Activated CD8-positive, alpha-beta memory T cell treated with anti-CD3 and anti-CD28 coated beads for 4 hours (primary cell): ENCODE results near the gene STRIP2.
A peak's percentile ranks its signal among the peaks of the same experiment; 100 is the strongest.
"Not testable (repeated sequence)": the region's sequence is repeated elsewhere in the genome, so short reads cannot be mapped to it uniquely, and the experiment has no call there.

Experiments
- DNase-seq, 2 donors: peaks; one replicate each; pipeline ENCODE4 v3.0.0-alpha.2; 2020; ENCODE audit warnings: low read depth in 2 of 2

Gene STRIP2, protein sequence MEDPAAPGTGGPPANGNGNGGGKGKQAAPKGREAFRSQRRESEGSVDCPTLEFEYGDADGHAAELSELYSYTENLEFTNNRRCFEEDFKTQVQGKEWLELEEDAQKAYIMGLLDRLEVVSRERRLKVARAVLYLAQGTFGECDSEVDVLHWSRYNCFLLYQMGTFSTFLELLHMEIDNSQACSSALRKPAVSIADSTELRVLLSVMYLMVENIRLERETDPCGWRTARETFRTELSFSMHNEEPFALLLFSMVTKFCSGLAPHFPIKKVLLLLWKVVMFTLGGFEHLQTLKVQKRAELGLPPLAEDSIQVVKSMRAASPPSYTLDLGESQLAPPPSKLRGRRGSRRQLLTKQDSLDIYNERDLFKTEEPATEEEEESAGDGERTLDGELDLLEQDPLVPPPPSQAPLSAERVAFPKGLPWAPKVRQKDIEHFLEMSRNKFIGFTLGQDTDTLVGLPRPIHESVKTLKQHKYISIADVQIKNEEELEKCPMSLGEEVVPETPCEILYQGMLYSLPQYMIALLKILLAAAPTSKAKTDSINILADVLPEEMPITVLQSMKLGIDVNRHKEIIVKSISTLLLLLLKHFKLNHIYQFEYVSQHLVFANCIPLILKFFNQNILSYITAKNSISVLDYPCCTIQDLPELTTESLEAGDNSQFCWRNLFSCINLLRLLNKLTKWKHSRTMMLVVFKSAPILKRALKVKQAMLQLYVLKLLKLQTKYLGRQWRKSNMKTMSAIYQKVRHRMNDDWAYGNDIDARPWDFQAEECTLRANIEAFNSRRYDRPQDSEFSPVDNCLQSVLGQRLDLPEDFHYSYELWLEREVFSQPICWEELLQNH

DNA sequence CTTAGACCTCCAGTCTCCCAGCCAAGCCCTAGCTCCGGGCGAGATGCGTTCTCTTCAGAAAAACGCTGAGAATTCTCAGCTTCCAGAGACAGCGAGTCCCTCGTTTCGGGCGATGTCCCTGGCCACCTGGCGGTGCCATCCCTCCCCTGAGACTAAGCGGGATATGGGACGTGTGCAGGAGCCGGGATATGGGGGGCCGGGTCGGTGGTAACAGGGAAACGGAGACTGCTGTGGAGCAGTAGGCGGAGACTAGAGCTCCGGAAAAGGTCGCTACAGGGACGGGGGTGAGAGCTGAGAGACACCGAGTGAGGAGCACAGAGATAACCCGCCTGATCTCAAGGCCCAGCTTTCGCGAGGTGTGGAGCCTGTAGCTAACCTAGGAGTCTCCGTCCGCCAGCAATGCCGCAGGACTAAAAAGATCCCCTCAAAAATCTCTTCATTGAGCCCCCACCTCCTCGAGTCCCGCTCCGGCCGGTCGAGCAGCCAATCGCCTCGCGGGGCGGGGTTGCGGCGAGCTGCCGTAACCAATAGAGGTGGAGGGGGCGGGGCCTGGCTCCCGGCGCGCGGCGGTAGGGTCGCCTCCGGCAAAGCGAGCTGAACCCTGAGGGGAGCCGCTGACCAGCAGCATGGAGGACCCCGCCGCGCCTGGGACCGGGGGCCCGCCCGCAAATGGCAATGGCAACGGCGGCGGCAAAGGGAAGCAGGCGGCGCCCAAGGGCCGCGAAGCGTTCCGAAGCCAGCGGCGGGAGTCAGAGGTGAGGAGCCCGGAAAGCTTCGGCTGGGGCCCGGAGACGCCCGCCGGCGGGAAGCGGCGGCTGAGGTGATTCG, at the start of gene STRIP2:
STRIP2 (plus strand) TSS at position 586 of the 828 bp plus-strand sequence; CDS start at position 627, 41 bp downstream.
- peak; percentile 75 to 77 for DNase-seq

DNA sequence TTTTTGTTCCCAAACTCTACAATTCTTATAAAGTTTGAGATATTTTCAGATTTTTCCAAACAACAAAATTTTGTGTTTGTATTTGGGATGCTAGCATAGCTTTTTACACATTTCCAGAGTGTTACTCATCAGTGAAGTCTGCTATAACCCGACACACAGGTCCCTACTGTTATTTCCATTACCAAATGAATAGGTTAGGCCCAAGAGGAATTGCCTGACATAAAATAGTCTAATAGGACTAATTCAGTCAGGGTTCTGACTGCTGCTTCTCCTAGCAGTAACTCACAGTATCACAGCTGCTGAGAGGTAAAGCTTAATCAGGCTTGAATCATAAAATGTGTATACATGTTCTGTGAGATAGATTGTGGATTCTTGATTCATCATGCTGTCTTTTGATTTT, 49.1 kb upstream of the STRIP2 start:
- DNase-seq: no peak

DNA sequence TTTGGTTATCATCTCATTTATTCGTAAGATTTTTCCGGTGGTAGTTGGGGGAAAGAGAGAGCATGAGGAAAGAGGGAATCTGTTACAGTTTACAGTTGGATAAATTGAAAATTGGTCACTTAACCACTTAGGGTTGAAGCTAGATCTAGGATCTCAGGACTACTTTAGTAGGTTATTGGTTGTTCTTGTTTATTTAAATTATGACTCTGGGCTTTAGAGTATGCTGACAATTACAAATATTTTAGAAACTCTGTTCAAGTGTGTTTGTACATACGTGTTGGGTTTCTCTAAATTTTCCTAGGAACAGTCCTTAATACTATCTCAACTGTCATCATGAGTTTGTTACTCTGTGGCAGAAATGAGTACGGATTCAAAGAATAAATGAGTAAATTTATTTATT, 48.6 kb upstream of the STRIP2 start:
- DNase-seq: no peak

DNA sequence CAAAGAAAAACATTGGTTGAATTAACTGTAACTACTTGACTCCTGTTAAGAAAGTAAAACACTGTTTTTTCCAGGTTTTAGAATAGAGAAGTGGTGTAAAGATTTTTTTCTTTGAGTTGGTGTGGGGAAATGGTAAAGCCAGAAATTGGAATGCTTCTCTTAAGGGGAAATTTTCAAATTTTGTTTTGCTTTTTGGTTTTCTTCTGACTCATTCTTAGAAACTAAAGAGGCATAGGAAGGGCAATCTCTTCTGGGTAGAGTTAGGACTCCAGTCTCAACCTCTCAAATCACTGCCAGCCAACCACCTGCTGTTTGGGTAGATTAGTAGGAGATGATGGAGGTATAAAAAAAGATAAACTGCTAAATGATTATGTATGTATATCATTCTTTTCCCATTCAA, 47.7 kb upstream of the STRIP2 start:
- DNase-seq: no peak

DNA sequence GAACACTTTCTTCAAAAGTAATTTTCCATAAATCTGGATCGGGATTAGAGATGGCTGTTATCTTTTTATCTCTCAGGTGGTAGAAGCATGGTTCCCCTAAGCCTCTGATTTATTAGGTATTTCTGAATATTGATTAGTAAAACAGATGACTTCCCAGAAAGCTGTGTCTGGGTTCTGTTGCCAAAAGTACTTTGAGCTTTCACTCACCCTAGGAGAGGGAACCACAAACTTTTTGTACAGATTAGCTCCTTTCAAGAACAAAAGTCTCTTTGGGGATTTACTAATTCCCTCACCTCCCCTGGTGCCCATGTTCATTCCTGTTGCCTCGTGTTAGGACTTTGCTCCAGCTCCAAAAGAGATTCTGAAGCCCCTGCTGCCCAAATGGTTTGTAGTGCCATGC, 46.7 kb upstream of the STRIP2 start:
- DNase-seq: no peak

DNA sequence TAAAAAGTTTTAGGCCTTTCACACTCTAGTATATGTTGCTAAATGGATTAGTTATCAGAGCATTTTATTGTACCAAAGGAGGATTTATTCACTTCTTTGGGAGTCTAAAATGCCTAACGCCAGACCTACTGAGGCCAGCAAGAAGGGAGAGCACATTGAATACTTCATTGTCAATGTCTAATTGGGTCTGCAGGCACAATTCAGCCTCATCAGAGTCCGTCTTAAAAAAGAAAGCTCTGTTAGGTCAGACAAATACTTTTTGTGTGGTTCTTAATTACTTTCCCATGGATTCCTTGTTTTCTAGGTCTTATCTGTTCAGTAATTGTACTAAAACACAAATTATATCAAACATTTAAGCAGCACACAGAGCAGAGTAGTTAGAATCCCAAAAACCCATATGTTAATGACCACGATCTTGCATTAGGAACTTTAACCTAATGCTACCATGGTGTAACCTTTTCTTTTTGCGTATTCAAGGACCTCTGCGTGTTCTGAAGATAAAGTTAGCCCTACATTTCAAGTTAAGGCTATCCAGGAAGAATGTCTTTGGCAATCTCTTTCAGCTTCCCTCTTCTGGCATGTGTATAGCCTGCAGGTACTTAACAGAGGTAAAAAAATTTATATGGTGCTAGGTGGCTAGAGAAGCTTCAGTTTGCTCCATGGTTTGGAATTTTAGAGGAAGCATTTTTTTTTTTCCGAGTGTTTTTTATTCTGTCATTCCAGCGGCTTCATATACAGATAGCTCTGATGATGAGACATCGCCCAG, 45.7 kb upstream of the STRIP2 start:
- no peak for DNase-seq

DNA sequence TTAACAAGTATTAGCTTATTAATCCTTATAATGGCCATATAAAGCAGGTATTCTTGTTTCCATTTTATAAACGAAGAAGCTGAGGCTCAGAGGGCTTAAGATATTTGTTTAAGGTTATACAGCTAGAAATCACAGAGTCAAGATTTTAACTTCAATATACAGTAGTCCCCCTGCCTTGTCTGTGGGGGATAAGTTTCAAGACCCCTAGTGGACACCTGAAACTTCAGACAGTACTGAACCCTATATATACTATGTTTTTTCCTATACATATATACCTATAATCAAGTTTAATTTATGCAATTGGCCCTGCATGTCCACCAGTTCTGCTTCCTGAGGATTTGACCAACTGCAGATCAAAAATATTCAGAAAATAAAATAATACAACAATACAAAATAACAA, 44.4 kb upstream of the STRIP2 start:
- DNase-seq: no peak

DNA sequence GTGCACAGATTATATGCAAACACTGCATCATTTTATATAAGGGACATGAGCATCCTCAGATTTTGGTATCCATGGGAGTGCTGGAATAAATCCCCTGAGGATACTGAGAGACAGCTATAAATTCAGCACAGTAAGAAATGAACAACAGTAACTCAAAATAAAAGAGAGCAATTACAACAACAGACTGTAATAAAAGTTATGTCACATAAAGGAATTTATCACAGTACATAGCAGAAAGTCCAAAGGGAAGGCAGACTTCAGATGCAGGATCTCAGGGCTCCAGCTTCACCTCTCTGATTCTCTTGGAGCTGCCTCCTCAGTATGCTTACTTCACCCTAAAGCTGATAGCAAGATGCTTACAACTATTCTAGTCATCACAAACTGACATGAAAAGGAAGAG, 43.9 kb upstream of the STRIP2 start:
- no peak for DNase-seq

DNA sequence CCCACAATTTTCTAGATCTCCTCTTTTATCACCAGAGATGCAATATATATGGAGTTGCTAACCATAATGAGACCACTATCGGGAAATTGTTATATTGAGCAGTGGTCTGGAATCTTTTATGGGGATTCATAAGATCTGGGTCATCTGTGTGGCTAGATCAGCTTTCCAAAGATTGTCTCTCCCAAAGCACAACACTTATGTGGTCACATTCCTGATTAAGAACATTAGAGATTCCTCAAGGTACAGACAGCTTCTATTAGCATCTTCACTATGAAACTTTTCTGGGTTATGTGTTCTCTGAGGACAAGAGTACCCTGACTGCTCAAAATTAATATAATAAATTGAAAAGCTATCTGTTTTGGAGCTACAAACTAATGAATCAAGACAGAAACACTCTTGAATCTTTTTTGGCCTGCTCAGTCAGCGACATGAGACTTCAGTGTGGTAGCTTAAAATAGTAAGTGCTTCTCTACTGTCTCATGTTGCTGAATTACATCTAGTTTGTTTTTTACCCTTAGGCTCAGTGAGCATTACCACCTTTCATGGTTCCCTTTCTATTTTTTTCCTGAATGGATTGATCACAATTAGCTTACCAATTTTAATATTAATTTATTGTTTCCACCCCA, 42.6 kb upstream of the STRIP2 start:
- DNase-seq: no peak

DNA sequence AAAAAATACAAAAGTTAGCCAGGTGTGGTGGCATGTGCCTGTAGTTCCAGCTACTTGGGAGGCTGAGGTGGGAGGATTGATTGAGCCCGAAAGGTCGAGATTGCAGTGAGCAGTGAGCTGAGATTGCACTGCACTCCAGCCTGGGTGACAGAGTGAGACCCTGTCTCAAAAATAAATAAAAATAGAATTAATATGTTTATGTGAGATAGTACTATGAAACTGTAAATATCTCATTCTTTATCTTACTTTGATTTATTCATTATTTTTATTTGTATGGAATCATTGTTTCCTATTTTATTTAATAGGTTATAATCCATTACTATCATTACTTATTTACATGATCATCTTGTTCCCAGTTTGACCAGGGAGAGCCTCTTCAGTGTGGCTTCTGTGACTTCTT, 41.0 kb upstream of the STRIP2 start:
- DNase-seq: no peak

DNA sequence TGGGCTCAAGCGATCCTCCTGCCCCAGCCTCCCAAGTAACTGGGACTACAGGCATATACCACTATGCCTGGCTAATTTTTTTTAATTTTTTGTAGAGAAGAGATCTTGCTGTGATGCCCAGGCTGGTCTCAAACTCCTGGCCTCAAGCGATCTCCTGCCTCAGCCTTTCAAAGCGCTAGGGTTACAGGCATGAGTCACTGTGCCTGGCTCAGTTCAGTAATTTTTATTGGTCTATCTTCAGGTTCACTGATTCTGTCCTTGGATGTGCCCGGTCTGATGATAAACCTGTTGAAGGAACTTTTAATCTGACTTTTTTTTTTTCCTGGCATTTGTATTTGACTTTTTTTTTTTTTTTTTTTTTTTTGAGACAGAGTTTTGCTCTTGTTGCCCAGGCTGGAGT, 40.1 kb upstream of the STRIP2 start:
- DNase-seq: no peak

DNA sequence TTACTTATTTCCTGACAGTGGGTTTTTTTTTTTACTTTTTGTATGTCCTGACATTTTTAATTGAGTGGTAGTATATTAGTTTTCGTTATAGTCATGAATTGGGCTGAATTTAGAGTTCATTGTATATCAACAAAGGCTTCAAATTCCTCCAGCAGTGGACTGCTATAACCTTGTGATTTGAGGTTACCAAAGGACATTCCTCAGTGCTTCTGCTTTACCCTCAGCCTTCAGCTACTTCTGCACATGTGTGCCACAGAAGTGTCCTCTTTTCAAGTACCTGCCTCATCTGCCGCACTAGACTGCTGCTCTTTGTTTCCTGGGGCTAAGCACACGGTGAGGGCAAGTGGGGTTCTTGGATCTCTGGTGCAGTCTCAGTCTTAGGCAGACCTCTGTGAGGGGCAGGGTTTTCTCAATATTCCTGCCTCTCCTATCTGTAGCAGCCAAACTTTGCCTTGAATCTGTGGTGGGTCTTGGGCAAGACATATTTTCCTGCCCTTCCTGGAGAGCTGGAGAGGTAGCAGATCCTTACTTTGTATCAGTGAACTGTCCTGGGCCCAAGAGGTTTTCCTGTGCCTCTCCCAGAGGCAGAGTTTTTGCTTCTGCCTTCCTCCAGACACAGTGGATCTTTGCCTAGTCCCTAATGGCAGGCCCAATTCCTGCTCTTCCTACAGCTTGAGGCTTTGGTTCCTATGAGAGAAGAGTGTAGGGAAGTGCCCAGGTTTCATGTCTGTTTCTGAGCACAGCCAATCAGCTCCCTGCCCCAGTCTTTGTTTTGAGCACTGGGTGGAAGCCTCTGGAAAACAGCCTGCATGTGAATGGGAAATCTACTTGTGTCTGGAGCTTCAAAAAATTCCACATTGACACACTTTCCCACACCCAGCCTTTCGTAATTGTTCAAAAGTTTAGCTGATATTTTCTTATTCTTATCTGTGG, 39.0 kb upstream of the STRIP2 start:
- DNase-seq: no peak

DNA sequence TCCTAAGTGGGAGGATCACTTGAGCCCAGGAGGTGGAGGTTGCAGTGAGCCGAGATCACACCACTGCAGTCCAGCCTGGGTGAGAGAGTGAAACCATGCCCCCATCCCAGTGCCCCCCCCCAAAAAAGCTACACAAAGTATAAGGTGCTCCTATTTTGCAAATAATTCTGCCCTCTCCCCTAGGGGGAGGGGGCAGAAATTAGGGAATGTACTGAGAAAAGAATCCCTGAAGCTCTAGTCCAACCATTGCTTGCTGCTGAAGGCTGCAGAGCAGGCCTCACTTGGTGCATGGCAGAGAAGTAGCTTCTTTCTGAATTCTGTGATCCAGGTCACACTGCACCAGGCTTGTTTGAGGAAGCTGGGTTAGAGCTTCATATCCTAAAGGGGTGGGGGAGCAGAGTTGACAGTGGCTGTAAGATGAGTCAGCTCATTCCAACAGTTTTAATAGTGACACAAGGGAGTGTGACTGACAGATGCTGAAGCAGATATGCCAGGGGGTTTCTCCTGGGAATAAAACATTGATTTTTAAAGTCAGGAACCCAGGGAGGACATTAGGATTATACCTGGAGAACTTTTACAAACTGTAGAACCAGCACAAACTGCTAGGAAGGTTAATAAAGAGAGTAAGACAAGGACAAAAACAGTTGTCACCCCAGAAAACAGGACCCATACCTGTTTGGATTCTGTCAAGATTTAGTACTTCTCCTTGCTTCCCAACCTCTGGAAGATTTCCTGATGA, 32.8 kb upstream of the STRIP2 start:
- DNase-seq: no peak

DNA sequence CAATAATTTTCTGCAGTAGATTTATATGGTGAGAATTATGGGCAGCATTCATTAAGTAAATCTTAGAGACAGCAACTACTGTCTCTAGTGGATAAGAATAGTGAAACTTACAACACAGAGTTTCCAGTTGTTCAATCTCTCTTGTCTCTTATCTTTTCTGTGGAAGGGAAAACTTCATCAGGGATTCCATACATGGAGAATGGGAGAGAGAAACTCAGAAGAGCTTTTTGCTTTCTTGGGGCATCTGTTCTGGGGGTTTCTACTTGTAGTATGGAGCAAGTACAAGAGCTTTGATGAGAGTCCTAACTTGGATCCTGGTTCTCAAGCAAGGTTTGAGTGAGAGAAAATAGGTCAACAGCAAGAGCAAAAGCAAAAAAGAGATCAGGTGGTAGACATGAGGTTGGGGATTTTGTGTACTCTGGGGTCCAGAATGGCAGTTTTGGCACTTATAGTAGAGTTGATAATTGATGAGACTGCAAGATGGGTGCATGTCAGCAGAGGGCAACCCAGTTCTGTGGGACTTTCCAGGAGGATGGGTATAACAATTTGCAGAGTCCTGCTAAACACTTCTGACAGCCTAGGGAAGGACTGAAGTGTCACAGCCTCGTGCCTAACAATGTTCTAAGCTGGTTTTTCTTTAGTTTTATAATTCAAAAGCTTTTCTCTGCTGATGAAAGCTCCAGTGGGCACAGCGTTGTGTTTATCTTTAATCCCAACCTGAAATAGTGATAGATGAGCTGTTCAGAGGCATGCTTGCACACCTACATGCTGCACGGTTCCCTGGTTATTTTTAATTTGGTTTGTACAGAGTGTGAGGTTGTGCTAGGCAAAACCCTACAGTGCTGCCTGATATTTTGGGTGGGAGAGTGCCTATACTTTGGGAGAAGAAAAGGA, 32.0 kb upstream of the STRIP2 start:
- DNase-seq: no peak

DNA sequence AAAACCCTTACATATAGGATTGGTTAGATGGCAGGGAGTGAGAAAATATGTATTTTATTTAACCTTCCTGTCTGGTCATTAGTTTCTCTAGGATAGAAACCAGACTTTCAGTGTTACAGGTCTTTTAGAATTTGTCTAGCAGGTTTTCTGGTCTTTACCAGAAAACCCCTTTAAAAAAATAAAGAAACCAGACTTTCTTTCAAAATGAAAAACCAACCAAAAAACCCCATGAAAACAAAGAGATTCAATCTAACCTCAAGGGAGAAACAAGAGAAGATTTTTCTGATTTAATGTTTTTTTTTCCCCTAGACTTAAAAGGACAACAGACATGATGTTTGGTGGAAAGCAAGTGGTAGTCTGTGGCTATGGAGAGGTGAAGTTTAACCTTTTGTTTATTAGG, 28.7 kb upstream of the STRIP2 start:
- DNase-seq: no peak

DNA sequence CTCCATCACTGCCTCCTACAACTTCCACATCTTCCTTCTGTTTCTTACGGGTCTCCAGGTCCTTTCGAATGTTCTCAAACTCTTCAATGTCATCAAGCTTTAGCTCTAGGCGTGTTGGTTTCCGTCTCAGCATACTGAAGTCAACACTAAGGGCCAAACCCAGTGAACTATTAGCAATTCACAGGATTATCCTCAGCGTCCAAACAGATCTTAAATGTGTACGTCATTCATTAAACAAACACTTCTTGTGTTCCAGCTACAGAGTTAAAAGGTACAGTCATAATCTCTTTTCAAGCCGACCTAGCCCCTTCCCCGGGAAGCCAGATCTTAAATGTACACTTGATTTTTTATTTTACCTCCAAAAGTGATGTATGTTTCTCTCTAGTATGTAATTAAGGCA, 24.0 kb upstream of the STRIP2 start:
- not testable (repeated sequence) for DNase-seq

DNA sequence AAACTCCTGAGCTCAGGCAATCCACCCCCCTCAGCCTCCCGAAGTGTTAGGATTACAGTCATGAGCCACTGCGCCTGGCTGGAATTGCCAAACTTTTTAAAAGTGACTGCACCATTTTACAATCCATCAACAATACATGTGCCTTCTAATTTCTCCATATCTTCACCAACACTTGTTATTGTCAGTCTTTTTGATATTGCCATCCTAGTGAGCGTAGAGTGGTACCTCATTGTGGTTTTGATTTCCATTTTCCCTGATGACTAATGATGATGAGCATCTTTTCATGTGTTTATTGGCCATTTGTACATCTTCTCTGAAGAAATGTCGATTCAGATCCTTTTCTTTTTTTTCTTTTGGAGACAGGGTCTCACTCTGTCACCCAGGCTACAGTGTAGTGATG, 21.7 kb upstream of the STRIP2 start:
- no peak for DNase-seq

DNA sequence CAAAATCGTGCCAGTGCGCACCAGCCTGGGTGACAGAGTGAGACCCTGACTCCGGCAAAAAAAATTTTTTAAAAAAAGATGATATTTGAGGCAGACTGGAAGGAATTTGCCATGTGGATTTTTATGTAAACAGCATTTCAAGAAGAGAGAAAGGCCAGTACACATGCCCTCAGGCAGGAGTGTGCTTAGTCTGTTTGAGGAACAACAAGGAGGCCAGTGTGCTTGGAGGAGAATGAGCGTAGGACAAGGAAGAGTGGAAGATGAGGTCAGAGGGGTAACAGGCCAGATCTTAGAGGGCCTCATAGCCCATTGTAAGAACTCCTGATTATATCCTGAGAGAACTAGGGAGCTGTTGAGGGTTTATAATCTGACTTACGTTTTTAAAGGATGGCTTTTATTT, 17.2 kb upstream of the STRIP2 start:
- DNase-seq: no peak
